SU-DHL-6 (cell line): ENCODE results near the gene MAD2L1.

Experiments used
- H2AFZ ChIP-seq: fragments of 200-600 bp; sonication (generic); 2 replicates; pipeline ENCODE4 v1.6.1; 2014; ENCODE audit warnings: low read depth, mild to moderate bottlenecking, moderate library complexity, mixed read lengths, antibody characterized with exemption, low read length; ENCODE audit not compliant: severe bottlenecking
- H3F3A ChIP-seq: fragments of 200-600 bp; shearing (Covaris generic); 2 replicates; pipeline ENCODE4 v1.6.0; 2016; ENCODE audit warnings: antibody characterized with exemption, mild to moderate bottlenecking; ENCODE audit not compliant: insufficient read depth
- H3K27ac ChIP-seq: fragments of 200-600 bp; sonication (generic); 2 replicates; pipeline ENCODE4 v1.5.1; 2016; ENCODE audit warnings: low read depth, mild to moderate bottlenecking, low read length, moderate library complexity, mixed read lengths
- H3K27me3 ChIP-seq: fragments of 200-600 bp; sonication (generic), shearing (Covaris generic); 2 replicates; pipeline ENCODE4 v1.6.0; 2014; ENCODE audit warnings: mild to moderate bottlenecking, low read length
- H3K36me3 ChIP-seq: fragments of 200-600 bp; sonication (generic); 2 replicates; pipeline ENCODE4 v1.6.1; 2014; ENCODE audit warnings: mild to moderate bottlenecking, low read length, mixed read lengths
- H3K4me2 ChIP-seq: fragments of 300-600, 200-600 bp; shearing (Covaris generic), sonication (generic); 2 replicates; pipeline ENCODE4 v1.6.0; 2014; ENCODE audit warnings: low read length, low read depth, mild to moderate bottlenecking; ENCODE audit not compliant: poor library complexity, severe bottlenecking
- H3K4me3 ChIP-seq: fragments of 200-600 bp; sonication (generic); 2 replicates; pipeline ENCODE4 v1.5.1; 2014; ENCODE audit warnings: antibody characterized with exemption, low read length, mild to moderate bottlenecking, mixed read lengths; ENCODE audit not compliant: insufficient read depth, poor library complexity, severe bottlenecking
- H3K79me2 ChIP-seq: fragments of 200-600 bp; sonication (generic); 2 replicates; pipeline ENCODE4 v1.6.1; 2014; ENCODE audit warnings: mild to moderate bottlenecking, low read length, moderate library complexity; ENCODE audit not compliant: insufficient read depth
- H3K9ac ChIP-seq: fragments of 200-600 bp; sonication (generic); 2 replicates; pipeline ENCODE4 v1.7.0; 2014; ENCODE audit warnings: mild to moderate bottlenecking, low read length
- H3K9me2 ChIP-seq: fragments of 200-600 bp; sonication (generic); replicated peaks from 2 replicates; pipeline ENCODE4 v1.6.1; 2014; ENCODE audit warnings: low read length; ENCODE audit not compliant: insufficient read depth
- H3K9me3 ChIP-seq: fragments of 200-600 bp; sonication (generic); 2 replicates; pipeline ENCODE4 v1.6.1; 2014; ENCODE audit warnings: low read length, mixed read lengths; ENCODE audit not compliant: insufficient read depth
- H4K20me1 ChIP-seq: fragments of 200-600 bp; sonication (generic); 2 replicates; pipeline ENCODE4 v1.6.1; 2014; ENCODE audit warnings: low read depth, mild to moderate bottlenecking, antibody characterized with exemption, low read length, moderate library complexity, mixed read lengths
- CTCF ChIP-seq: fragments of 200-600 bp; sonication (generic); IDR thresholded peaks from one replicate; pipeline ENCODE4 v1.5.1; 2017; ENCODE audit warnings: antibody characterized with exemption, mild to moderate bottlenecking, low read length, moderate library complexity; ENCODE audit not compliant: insufficient read depth, poor library complexity, severe bottlenecking
- EZH2phosphoT487 ChIP-seq: fragments of 200-600 bp; sonication (generic), shearing (Covaris generic); conservative IDR thresholded peaks from 2 replicates; pipeline ENCODE4 v1.6.1; 2018; ENCODE audit warnings: mild to moderate bottlenecking, antibody characterized with exemption, low read length, moderate library complexity, mixed read lengths

The MAD2L1 gene

GRCh38 chr4:120085705-120086104, 19.1 kb upstream of the MAD2L1 start:
- Histone ChIP-seq H3K4me3 (no peak overlapping the region), H3K9me2 (no peaks in the 10 kb centered on the region), H3K4me2 (no peak overlapping the region)

GRCh38 chr4:120084327-120084726, 17.7 kb upstream of the MAD2L1 start:
- H3K79me2 ChIP-seq: no peaks in the 10 kb centered on the region
- H3K9me2 ChIP-seq: no peaks in the 10 kb centered on the region
- no peak overlapping the region for H3K4me2 ChIP-seq
- no peak overlapping the region for H3K4me3 ChIP-seq
- no peak for TF ChIP-seq EZH2phosphoT487
- no peak for TF ChIP-seq CTCF
- no peaks in the 10 kb centered on the region for H4K20me1 ChIP-seq
- H3F3A ChIP-seq: no peaks in the 10 kb centered on the region
- H3K9ac ChIP-seq: no peak overlapping the region
- H2AFZ ChIP-seq: no peak overlapping the region
- H3K9me3 ChIP-seq: no peaks in the 10 kb centered on the region
- no peaks in the 10 kb centered on the region for H3K36me3 ChIP-seq
- no peaks in the 10 kb centered on the region for H3K27me3 ChIP-seq
- no peak overlapping the region for H3K27ac ChIP-seq

More at GRCh38 chr4:120085705-120086104, 19.1 kb upstream of the MAD2L1 start:
- H4K20me1 ChIP-seq: no peaks in the 10 kb centered on the region
- no peaks in the 10 kb centered on the region for H3K79me2 ChIP-seq
- H2AFZ ChIP-seq: no peak overlapping the region
- H3F3A ChIP-seq: no peaks in the 10 kb centered on the region
- TF ChIP-seq CTCF (no peak), EZH2phosphoT487 (no peak)
- no peaks in the 10 kb centered on the region for H3K36me3 ChIP-seq
- H3K27me3 ChIP-seq: no peaks in the 10 kb centered on the region
- no peak overlapping the region for H3K27ac ChIP-seq
- H3K9ac ChIP-seq: no peak overlapping the region
- H3K9me3 ChIP-seq: no peaks in the 10 kb centered on the region

GRCh38 chr4:120083152-120083551, 16.5 kb upstream of the MAD2L1 start:
- H3K9me2 ChIP-seq: no peaks in the 10 kb centered on the region
- H3K9ac ChIP-seq: no peak overlapping the region
- no peaks in the 10 kb centered on the region for H4K20me1 ChIP-seq
- H3K4me3 ChIP-seq: no peak overlapping the region
- no peak overlapping the region for H3K27ac ChIP-seq
- no peak overlapping the region for H2AFZ ChIP-seq
- no peaks in the 10 kb centered on the region for H3K9me3 ChIP-seq
- no peaks in the 10 kb centered on the region for H3F3A ChIP-seq
- TF ChIP-seq EZH2phosphoT487 (no peak), CTCF (no peak)
- H3K79me2 ChIP-seq: no peaks in the 10 kb centered on the region
- H3K36me3 ChIP-seq: no peaks in the 10 kb centered on the region
- no peak overlapping the region for H3K4me2 ChIP-seq
- no peaks in the 10 kb centered on the region for H3K27me3 ChIP-seq

GRCh38 chr4:120082251-120082650, 15.6 kb upstream of the MAD2L1 start:
- no peaks in the 10 kb centered on the region for H4K20me1 ChIP-seq
- no peak overlapping the region for H3K27ac ChIP-seq
- no peaks in the 10 kb centered on the region for H3K9me2 ChIP-seq
- no peak overlapping the region for H2AFZ ChIP-seq
- H3F3A ChIP-seq: no peaks in the 10 kb centered on the region
- no peaks in the 10 kb centered on the region for H3K36me3 ChIP-seq
- H3K9ac ChIP-seq: no peak overlapping the region
- H3K27me3 ChIP-seq: no peaks in the 10 kb centered on the region
- no peaks in the 10 kb centered on the region for H3K79me2 ChIP-seq
- no peaks in the 10 kb centered on the region for H3K9me3 ChIP-seq
- no peak for TF ChIP-seq CTCF
- TF ChIP-seq EZH2phosphoT487: no peak
- H3K4me3 ChIP-seq: no peak overlapping the region
- H3K4me2 ChIP-seq: no peak overlapping the region
